K562 (cell line): ENCODE measurements around the gene PEDS1. TPM values are rescaled to one million over a fixed set of nuclear protein-coding genes. Genes with fewer than 3 reads are reported as not detected.
A peak's percentile ranks its signal among the peaks of the same experiment; 100 is the strongest.

ENCODE experiments used
- ATAC-seq: fragments of 200-7000 bp; cut with Tn5 transposase; 3 replicates; pipeline ENCODE4 v1.9.1; 2020; ENCODE audit warnings: moderate library complexity
- BruUV-seq: library from RNA; stranded (reverse); fragments of 400-500 nt; replicated peaks from 2 replicates; lab custom pipeline; 2021; lab: Mats Ljungman, UMichigan
- CTCF ChIA-PET: fragments of 300-600 bp; formaldehyde crosslinking; extraction: SDS; loops from one replicate; lab custom pipeline; 2021; ENCODE audit warnings: low intra/inter-chr PET ratio; lab: Yijun Ruan, JAX
- POLR2A ChIA-PET: fragments of 300-600, 350-650 bp; sonication (Branson Sonifier 250); formaldehyde crosslinking; extraction: SDS; loops from one replicate; lab custom pipeline; 2021; ENCODE audit warnings: antibody characterized with exemption, inconsistent platforms; lab: Yijun Ruan, JAX
- DNase-seq, 4 experiments: peaks; one replicate each; pipeline versions ENCODE4 v3.0.0 to v3.0.0-alpha.2; 2011 to 2018; ENCODE audit warnings: low spot score in 3 of 4, mixed read lengths in 3 of 4; ENCODE audit errors: extremely low read depth in 1 of 4
- FAIRE-seq: peaks from 2 replicates; lab custom pipeline; 2011; peaks lifted over from hg19 to GRCh38; lab: Jason Lieb, UNC
- H2AFZ ChIP-seq: 2 replicates; pipeline ENCODE4 v1.6.0; 2011; ENCODE audit warnings: low read depth, low read length, control low read depth, inconsistent platforms
- H3K27ac ChIP-seq: fragments of 200-600 bp; 3 replicates; pipeline ENCODE4 v1.8.0; 2011; ENCODE audit warnings: low read depth, mild to moderate bottlenecking, control low read depth, inconsistent platforms, low read length, moderate library complexity, mixed read lengths; ENCODE audit errors: extremely low read depth
- H3K27me3 ChIP-seq, 2 experiments: fragments of 300-600 bp in 1 of 2; 2 replicates in 1 of 2; 3 replicates in 1 of 2; pipeline versions ENCODE4 v1.6.0 to v1.8.0; 2011; ENCODE audit warnings: inconsistent platforms in 2 of 2, low read length in 2 of 2, mild to moderate bottlenecking in 1 of 2, mixed read lengths in 1 of 2, moderate library complexity in 1 of 2; ENCODE audit not compliant: control insufficient read depth in 2 of 2, insufficient read depth in 2 of 2
- H3K36me3 ChIP-seq: fragments of 300-600 bp; 3 replicates; pipeline ENCODE4 v1.8.0; 2011; ENCODE audit warnings: mild to moderate bottlenecking, low read length, inconsistent platforms; ENCODE audit not compliant: control insufficient read depth, insufficient read depth
- H3K4me1 ChIP-seq, 2 experiments: fragments of 200-600 bp in 1 of 2; replicated peaks in 1 of 2; 2 replicates in 1 of 2; 3 replicates in 1 of 2; pipeline versions ENCODE4 v1.5.1 to v1.8.0; 2011; ENCODE audit warnings: inconsistent platforms in 2 of 2, low read length in 2 of 2, mild to moderate bottlenecking in 1 of 2, mixed read lengths in 1 of 2, moderate library complexity in 1 of 2; ENCODE audit not compliant: control insufficient read depth in 2 of 2, insufficient read depth in 2 of 2
- H3K4me2 ChIP-seq: 2 replicates; pipeline ENCODE4 v1.6.1; 2011; ENCODE audit warnings: low read length, control low read depth, inconsistent platforms, mixed read lengths; ENCODE audit not compliant: insufficient read depth
- H3K4me3 ChIP-seq: fragments of 200-600 bp; sonication (generic), shearing (Covaris generic); 2 replicates; pipeline ENCODE4 v1.5.1; 2016; ENCODE audit warnings: control low read depth, inconsistent platforms
- H3K79me2 ChIP-seq: fragments of 200-600 bp; 3 replicates; pipeline ENCODE4 v1.8.0; 2011; ENCODE audit warnings: low read length, inconsistent platforms; ENCODE audit not compliant: control insufficient read depth, insufficient read depth
- H3K9ac ChIP-seq, 2 experiments: 2 replicates each; pipeline versions ENCODE4 v1.6.0 to v1.6.1; 2011; ENCODE audit warnings: low read depth in 2 of 2, low read length in 2 of 2, control low read depth in 1 of 2, inconsistent platforms in 1 of 2, mild to moderate bottlenecking in 1 of 2, mixed read lengths in 1 of 2; ENCODE audit not compliant: insufficient read depth in 1 of 2
- H3K9me1 ChIP-seq: one replicate; pipeline ENCODE4 v1.6.0; 2011; ENCODE audit warnings: inconsistent platforms, mild to moderate bottlenecking, low read length, moderate library complexity; ENCODE audit not compliant: control insufficient read depth, insufficient read depth
- H3K9me3 ChIP-seq: replicated peaks from 2 replicates; pipeline ENCODE4 v1.5.1; 2011; ENCODE audit warnings: low read depth, low read length, inconsistent platforms; ENCODE audit not compliant: control insufficient read depth, insufficient read depth
- H4K20me1 ChIP-seq: replicated peaks from 2 replicates; pipeline ENCODE4 v1.6.1; 2011; ENCODE audit warnings: low read length, inconsistent platforms, mixed read lengths; ENCODE audit not compliant: control insufficient read depth, insufficient read depth
- BCOR ChIP-seq: fragments of 450-650 bp; IDR thresholded peaks from 2 replicates; pipeline ENCODE4 v1.6.1; 2016
- ESRRA ChIP-seq: fragments of 450-650 bp; IDR thresholded peaks from 2 replicates; pipeline ENCODE4 v1.6.1; 2014; ENCODE audit warnings: low read depth, mild to moderate bottlenecking, moderate library complexity, borderline replicate concordance
- HBP1 ChIP-seq: fragments of 450-650 bp; formaldehyde crosslinking; IDR thresholded peaks from 2 replicates; pipeline ENCODE4 v1.4.0; 2022; ENCODE audit warnings: missing genetic modification characterization
- POLR2G ChIP-seq: fragments of 200-400 bp; formaldehyde crosslinking; IDR thresholded peaks from 2 replicates; pipeline ENCODE4 v1.6.1; 2017; ENCODE audit warnings: low read depth, mild to moderate bottlenecking, antibody characterized with exemption, low read length, moderate library complexity
- RBFOX2 ChIP-seq: fragments of 200-400 bp; formaldehyde crosslinking; IDR thresholded peaks from 2 replicates; pipeline ENCODE4 v1.6.1; 2017; ENCODE audit warnings: low read depth, mild to moderate bottlenecking, low read length, moderate library complexity
- WGBS: fragments of 100-300 bp; shearing (Covaris generic); methylation state at CpG from one replicate; pipeline ENCODE4 v1.1.6; 2016; ENCODE audit warnings: low coverage, mixed read lengths; ENCODE audit not compliant: insufficient coverage; ENCODE audit errors: missing lambda C conversion rate; 5-methylcytosine and 5-hydroxymethylcytosine counted together
- in situ Hi-C: fragments of 300-500 bp; cut with MboI; formaldehyde crosslinking; loops from 4 replicates; pipeline ENCODE4 v1.15.0; 2018; ENCODE audit warnings: inconsistent platforms, mixed read lengths
- intact Hi-C: fragments of 100-400 bp; cut with micrococcal nuclease; formaldehyde crosslinking; loops from 2 replicates; pipeline ENCODE4 v1.14.2; 2022
- polyA plus RNA-seq, 8 experiments: library from polyadenylated mRNA; depleted of rRNA in 4 of 8; stranded (reverse) in 5 of 8; unstranded in 3 of 8; fragments of >200 nt; fragmentation: Nextera tagmentation in 2 of 8; fragmentation: Illumina TruSeq in 1 of 8; extraction: Ambion mirVana in 2 of 8; extraction: Trizol in 1 of 8; gene quantifications; 2 replicates each; pipeline versions ENCODE4 v1.2.1 to v1.2.3, GENCODE V29; 2011 to 2014; ENCODE audit warnings: inconsistent platforms in 1 of 8, missing spikeins in 1 of 8
- total RNA-seq, 7 experiments: library from RNA; depleted of rRNA in 6 of 7; stranded (reverse); fragments of >200 nt in 6 of 7; fragmentation: Illumina TruSeq in 2 of 7; extraction: Trizol in 2 of 7; gene quantifications; 2 replicates each; pipeline versions ENCODE4 v1.2.1 to v1.2.3, GENCODE V29; 2011 to 2021; ENCODE audit warnings: low replicate concordance in 1 of 7
- TF ChIP-seq, protein P1 (sequence below): fragments of 450-650 bp; IDR thresholded peaks from 2 replicates; pipeline ENCODE4 v1.6.1; 2017; ENCODE audit warnings: antibody characterized with exemption, mild to moderate bottlenecking
- TF ChIP-seq, protein P2 (sequence below): sonication (generic); formaldehyde crosslinking; IDR thresholded peaks from 2 replicates; pipeline ENCODE4 v1.8.1; 2023; ENCODE audit warnings: mild to moderate bottlenecking, missing genetic modification reagents
- TF ChIP-seq, protein P3 (sequence below), 3 experiments: IDR thresholded peaks in 2 of 3; conservative IDR thresholded peaks in 1 of 3; 2 replicates each; pipeline ENCODE4 v1.5.1; 2011 to 2012; ENCODE audit warnings: low read length in 3 of 3, mild to moderate bottlenecking in 3 of 3, control low read depth in 2 of 3, improper control_type of control experiment in 1 of 3, inconsistent platforms in 1 of 3, low read depth in 1 of 3, mixed read lengths in 1 of 3, moderate library complexity in 1 of 3; ENCODE audit not compliant: insufficient read depth in 2 of 3

Gene PEDS1
- total and polyA plus RNA-seq, 9 of the 15 experiments (the other 6 are each of a cell fraction or from before 2014, with no cell fraction given) = 2.9 to 38.5 (median 24.2) TPM

DNA sequence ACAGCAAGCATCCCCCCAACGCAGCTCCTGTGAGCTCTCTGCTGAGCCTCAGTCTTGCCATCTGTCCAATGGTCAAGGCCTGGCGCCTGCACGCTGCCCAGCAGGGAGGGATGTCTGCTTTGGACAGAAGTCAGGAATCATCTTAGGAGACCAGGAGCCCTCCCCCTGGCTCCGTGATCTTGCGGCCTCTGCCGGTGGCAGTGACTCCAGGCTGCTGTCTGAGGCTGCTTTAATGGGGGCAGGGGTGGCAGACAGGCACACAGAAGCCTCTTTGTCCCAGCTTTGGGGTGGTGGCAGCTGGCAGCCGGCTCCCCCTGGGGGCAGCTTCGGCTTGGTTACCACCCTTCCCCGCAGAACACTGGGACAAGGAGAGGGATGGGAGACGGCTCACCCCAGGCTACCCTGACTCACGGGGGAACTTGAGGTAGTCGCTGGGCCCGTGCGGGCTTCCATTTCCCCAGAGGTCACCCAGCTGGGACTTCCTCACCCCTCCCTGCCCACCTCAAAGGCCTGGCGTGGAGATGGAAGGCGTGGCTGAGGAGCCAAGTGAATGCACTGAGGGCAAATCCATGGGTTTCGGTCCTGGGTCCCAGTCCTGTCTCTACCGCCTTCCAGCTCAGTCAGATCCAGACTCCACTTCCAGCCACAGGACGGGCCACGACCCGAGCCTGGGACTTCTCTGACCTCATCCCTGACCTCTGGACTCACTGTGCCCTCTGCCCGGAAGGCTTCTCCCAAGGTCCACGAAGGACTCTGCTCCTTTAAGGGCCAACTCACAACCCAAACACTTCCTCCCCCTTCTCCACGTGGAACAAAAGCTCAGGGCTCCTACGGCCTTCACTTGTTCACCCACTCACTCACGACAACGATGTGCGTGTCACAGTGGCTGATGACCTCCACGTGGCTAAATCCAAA is 14.8 kb downstream of the PEDS1 start:
- peaks cover 7% of the 10 kb centered on the region; the same call in 1 of the 2 replicates for H4K20me1 ChIP-seq
- ATAC-seq (peak; percentile 14; the same call in 2 of the 3 replicates), DNase-seq (no peak), FAIRE-seq (no peak)
- intact Hi-C loops = no loop called here
- peaks cover 4 to 21% of the 10 kb centered on the region in 2 experiments; a peak in 4 of 5 replicates for H3K4me1 ChIP-seq
- peaks cover 68% of the 10 kb centered on the region for H3K36me3 ChIP-seq
- in situ Hi-C loops = no loop called here
- H3K4me2 ChIP-seq = no peak overlapping the region
- H3K27ac ChIP-seq = no peak overlapping the region
- H2AFZ ChIP-seq = no peak overlapping the region
- no TSS peak for BruUV-seq
- peaks cover 28% of the 10 kb centered on the region for H3K79me2 ChIP-seq
- no peaks in the 10 kb centered on the region for H3K9me1 ChIP-seq
- ChIA-PET POLR2A (interaction anchor here (0.5 to 3.1 kb wide), 5 partner anchors 10 to 67 kb away, joined by 3 to 16 read pairs (median 4); partner anchors contain the start of gene PEDS1), CTCF (no interaction called here)
- H3K9ac ChIP-seq = peak overlapping the region in 1 of 2 experiments; percentile 29; a peak in 1 of 4 replicates
- WGBS = 78% methylated on average over 25 of the region's 29 CpGs
- no peak overlapping the region for H3K4me3 ChIP-seq
- H3K9me3 ChIP-seq = no peaks in the 10 kb centered on the region
- no peaks in the 10 kb centered on the region for H3K27me3 ChIP-seq
- peak; percentile 24; the same call in 1 of the 2 replicates for TF ChIP-seq POLR2G
- TF ChIP-seq, protein P1, sequence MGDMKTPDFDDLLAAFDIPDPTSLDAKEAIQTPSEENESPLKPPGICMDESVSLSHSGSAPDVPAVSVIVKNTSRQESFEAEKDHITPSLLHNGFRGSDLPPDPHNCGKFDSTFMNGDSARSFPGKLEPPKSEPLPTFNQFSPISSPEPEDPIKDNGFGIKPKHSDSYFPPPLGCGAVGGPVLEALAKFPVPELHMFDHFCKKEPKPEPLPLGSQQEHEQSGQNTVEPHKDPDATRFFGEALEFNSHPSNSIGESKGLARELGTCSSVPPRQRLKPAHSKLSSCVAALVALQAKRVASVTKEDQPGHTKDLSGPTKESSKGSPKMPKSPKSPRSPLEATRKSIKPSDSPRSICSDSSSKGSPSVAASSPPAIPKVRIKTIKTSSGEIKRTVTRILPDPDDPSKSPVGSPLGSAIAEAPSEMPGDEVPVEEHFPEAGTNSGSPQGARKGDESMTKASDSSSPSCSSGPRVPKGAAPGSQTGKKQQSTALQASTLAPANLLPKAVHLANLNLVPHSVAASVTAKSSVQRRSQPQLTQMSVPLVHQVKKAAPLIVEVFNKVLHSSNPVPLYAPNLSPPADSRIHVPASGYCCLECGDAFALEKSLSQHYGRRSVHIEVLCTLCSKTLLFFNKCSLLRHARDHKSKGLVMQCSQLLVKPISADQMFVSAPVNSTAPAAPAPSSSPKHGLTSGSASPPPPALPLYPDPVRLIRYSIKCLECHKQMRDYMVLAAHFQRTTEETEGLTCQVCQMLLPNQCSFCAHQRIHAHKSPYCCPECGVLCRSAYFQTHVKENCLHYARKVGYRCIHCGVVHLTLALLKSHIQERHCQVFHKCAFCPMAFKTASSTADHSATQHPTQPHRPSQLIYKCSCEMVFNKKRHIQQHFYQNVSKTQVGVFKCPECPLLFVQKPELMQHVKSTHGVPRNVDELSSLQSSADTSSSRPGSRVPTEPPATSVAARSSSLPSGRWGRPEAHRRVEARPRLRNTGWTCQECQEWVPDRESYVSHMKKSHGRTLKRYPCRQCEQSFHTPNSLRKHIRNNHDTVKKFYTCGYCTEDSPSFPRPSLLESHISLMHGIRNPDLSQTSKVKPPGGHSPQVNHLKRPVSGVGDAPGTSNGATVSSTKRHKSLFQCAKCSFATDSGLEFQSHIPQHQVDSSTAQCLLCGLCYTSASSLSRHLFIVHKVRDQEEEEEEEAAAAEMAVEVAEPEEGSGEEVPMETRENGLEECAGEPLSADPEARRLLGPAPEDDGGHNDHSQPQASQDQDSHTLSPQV = no peak
- peak; percentile 42; the same call in 1 of the 2 replicates for TF ChIP-seq RBFOX2
- no peak for TF ChIP-seq HBP1 (CRISPR knock-in tag)
- TF ChIP-seq BCOR = peak; percentile 33; the same call in 1 of the 2 replicates
- TF ChIP-seq ESRRA = peak; percentile 11; the same call in 1 of the 2 replicates
- TF ChIP-seq, protein P2, sequence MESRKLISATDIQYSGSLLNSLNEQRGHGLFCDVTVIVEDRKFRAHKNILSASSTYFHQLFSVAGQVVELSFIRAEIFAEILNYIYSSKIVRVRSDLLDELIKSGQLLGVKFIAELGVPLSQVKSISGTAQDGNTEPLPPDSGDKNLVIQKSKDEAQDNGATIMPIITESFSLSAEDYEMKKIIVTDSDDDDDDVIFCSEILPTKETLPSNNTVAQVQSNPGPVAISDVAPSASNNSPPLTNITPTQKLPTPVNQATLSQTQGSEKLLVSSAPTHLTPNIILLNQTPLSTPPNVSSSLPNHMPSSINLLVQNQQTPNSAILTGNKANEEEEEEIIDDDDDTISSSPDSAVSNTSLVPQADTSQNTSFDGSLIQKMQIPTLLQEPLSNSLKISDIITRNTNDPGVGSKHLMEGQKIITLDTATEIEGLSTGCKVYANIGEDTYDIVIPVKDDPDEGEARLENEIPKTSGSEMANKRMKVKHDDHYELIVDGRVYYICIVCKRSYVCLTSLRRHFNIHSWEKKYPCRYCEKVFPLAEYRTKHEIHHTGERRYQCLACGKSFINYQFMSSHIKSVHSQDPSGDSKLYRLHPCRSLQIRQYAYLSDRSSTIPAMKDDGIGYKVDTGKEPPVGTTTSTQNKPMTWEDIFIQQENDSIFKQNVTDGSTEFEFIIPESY = peak; percentile 85
- TF ChIP-seq, protein P3, sequence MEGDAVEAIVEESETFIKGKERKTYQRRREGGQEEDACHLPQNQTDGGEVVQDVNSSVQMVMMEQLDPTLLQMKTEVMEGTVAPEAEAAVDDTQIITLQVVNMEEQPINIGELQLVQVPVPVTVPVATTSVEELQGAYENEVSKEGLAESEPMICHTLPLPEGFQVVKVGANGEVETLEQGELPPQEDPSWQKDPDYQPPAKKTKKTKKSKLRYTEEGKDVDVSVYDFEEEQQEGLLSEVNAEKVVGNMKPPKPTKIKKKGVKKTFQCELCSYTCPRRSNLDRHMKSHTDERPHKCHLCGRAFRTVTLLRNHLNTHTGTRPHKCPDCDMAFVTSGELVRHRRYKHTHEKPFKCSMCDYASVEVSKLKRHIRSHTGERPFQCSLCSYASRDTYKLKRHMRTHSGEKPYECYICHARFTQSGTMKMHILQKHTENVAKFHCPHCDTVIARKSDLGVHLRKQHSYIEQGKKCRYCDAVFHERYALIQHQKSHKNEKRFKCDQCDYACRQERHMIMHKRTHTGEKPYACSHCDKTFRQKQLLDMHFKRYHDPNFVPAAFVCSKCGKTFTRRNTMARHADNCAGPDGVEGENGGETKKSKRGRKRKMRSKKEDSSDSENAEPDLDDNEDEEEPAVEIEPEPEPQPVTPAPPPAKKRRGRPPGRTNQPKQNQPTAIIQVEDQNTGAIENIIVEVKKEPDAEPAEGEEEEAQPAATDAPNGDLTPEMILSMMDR (IDR thresholded peaks at IDR 0.05 in 2 of 3, conservative IDR thresholded peaks at IDR 0.05 in 1 of 3; ENCODE audit: insufficient read depth in 2 of 3, low read depth in 1 of 3, low read length in 3 of 3) = 0 out of 6 replicates have a peak, but pooled peaks of 1 of the 3 experiments have one; percentile 24
